ENCODE results near the gene GSKIP. TPM values are rescaled to one million over a fixed set of nuclear protein-coding genes. Genes with fewer than 3 reads are reported as not detected.

GSKIP gene
- total and polyA plus RNA-seq, 2 experiments from 2014 or later = 37.3 to 46.5 TPM

DNA sequence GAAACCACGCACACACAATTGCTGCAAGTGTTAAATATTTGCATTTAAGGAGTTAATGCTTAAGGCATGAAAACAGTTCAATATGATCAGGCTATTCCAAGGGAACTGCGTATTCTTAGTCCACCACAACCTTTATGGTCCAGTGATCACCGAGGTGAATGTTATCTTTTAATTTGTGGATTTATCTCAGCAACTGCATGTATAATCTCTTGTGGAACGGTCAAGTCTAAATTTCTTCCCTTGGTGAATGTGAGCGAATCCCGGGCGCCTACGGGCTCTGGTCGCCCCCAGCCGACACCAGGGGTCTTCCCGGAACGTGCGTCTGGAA is 27.6 kb downstream of the GSKIP start:
- in situ Hi-C loops (cut with MboI) = no loop called here
- Histone ChIP-seq H4K20me1 (ENCODE audit: insufficient read depth) (no peaks in the 10 kb centered on the region), H3K36me3 (ENCODE audit: low read depth) (no peaks in the 10 kb centered on the region), H3K9ac (peak overlapping the region; percentile 80), H3K4me3 (peak overlapping the region; percentile 87), H3K27ac (no peak overlapping the region), H3K27me3 (replicated peaks; ENCODE audit: insufficient read depth) (no peaks in the 10 kb centered on the region), H3K9me2 (ENCODE audit: insufficient read depth) (no peaks in the 10 kb centered on the region), H3K9me3 (ENCODE audit: low read depth) (no peaks in the 10 kb centered on the region), H3F3A (ENCODE audit: insufficient read depth) (0 out of 2 replicates have a peak, but pooled peaks cover 5% of the 10 kb centered on the region), H3K79me2 (ENCODE audit: insufficient read depth) (no peaks in the 10 kb centered on the region), H2AFZ (peak overlapping the region; percentile 96), H3K4me2 (ENCODE audit: unreplicated experiment) (peak overlapping the region; percentile 89), H3K4me1 (ENCODE audit: insufficient read depth) (no peaks in the 10 kb centered on the region)
- DNase-seq = no peak
- whole genome bisulfite sequencing, 2 experiments (ENCODE audit: low coverage in 1 of 2, low lambda C conversion rate in 2 of 2, missing lambda C conversion rate in 2 of 2) = 5% methylated on average over 13 of the region's 13 CpGs
- no peak for TF ChIP-seq EZH2 (IDR thresholded peaks at IDR 0.05; ENCODE audit: insufficient read depth, poor library complexity, severe bottlenecking)
- no peak for TF ChIP-seq EZH2phosphoT487 (IDR thresholded peaks at IDR 0.05; ENCODE audit: insufficient read depth, low read depth)

DNA sequence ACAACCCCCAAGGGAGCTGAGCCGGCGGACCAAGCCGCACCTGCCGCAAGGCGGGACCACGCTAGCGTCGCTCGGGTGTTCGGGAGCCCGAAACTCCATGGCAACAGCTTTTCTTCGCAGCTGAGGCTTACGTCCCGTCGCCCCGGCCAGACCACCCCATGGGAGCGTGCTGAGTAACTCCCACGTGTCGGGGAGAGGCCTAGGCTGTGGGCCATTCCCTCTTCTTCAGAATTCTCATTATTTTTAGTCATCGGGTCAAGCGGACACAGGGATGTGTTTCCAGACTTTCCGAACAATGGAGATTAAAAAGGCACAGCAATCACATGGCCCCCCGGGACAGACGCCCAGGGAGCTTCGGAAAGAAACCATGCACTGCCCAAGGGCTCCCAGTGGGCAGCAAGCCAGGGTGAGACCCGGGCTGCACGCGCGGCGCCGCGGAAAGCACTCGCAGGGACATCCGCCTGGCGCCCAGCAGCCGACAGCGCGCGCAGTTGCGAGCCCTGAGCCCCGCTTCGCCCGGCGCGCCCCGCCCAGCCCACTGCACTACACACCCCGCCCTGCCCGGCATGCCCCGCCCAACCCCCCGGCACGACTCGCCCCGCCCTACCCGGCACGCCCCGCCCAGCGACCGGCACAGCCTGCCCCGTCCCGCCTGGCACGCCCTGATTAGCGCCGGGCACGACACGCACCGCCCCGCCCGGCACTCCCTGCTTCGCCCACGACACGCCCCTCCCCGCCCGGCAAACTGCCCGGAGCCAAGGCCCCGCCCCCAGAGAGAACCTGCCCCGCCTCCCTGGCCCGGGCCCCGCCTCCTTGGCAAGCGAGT is 28.2 kb downstream of the GSKIP start:
- Histone ChIP-seq H3K27me3 (replicated peaks; ENCODE audit: insufficient read depth) (no peaks in the 10 kb centered on the region), H3K9me2 (ENCODE audit: insufficient read depth) (no peaks in the 10 kb centered on the region), H3K27ac (peak overlapping the region; percentile 28), H4K20me1 (ENCODE audit: insufficient read depth) (no peaks in the 10 kb centered on the region), H3K36me3 (ENCODE audit: low read depth) (no peaks in the 10 kb centered on the region), H3F3A (ENCODE audit: insufficient read depth) (0 out of 2 replicates have a peak, but pooled peaks cover 5% of the 10 kb centered on the region), H3K4me1 (ENCODE audit: insufficient read depth) (no peaks in the 10 kb centered on the region), H3K9ac (peak overlapping the region; percentile 80), H3K79me2 (ENCODE audit: insufficient read depth) (no peaks in the 10 kb centered on the region), H2AFZ (peak overlapping the region; percentile 99), H3K4me2 (ENCODE audit: unreplicated experiment) (peak overlapping the region; percentile 89), H3K4me3 (peak overlapping the region; percentile 87), H3K9me3 (ENCODE audit: low read depth) (no peaks in the 10 kb centered on the region)
- peak; percentile 98 for DNase-seq
- 0 to 2% methylated on average over 34 to 58 of the region's 79 CpGs for WGBS, 2 experiments (ENCODE audit: low coverage in 1 of 2, low lambda C conversion rate in 2 of 2, missing lambda C conversion rate in 2 of 2)
- TF ChIP-seq EZH2phosphoT487 (IDR thresholded peaks at IDR 0.05; ENCODE audit: insufficient read depth, low read depth) (no peak), EZH2 (IDR thresholded peaks at IDR 0.05; ENCODE audit: insufficient read depth, poor library complexity, severe bottlenecking) (no peak)
- in situ Hi-C loops (cut with MboI) = no loop called here

DNA sequence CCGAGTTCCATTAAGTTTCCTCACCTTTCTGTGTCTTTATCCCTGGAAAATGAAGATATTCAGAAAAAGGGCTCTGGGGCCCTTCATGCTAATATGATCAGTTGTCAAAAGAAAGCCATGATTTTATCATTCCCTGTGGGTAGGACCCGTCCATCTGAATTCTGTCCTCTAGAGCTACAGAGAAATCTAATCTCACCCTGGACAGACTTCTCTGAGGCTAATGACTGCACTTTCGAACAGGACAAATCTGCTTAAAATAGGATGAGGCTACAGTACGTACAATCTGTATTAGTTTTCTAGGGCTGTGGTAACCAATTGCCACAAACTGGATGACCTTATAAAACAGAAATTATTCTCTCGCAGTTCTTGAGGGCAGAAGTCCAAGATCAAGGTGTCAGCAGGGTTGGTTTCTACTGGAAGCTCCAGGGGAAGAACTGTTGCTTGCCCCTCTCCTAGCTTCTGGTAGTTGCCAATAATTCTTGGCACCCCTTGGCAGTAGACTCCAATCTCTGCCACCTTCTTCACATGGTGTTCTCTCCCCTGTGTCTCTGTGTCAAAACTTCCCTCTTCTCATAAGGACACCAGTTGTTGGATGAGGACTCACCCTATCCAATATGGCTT is 29.9 kb downstream of the GSKIP start:
- Histone ChIP-seq H3K9me2 (ENCODE audit: insufficient read depth) (no peaks in the 10 kb centered on the region), H4K20me1 (ENCODE audit: insufficient read depth) (no peaks in the 10 kb centered on the region), H3K27me3 (replicated peaks; ENCODE audit: insufficient read depth) (no peaks in the 10 kb centered on the region), H3K27ac (no peak overlapping the region), H3K36me3 (ENCODE audit: low read depth) (no peaks in the 10 kb centered on the region), H3F3A (ENCODE audit: insufficient read depth) (0 out of 2 replicates have a peak, but pooled peaks cover 5% of the 10 kb centered on the region), H3K79me2 (ENCODE audit: insufficient read depth) (no peaks in the 10 kb centered on the region), H2AFZ (peak overlapping the region; percentile 99), H3K4me1 (ENCODE audit: insufficient read depth) (no peaks in the 10 kb centered on the region), H3K9me3 (ENCODE audit: low read depth) (no peaks in the 10 kb centered on the region), H3K4me2 (ENCODE audit: unreplicated experiment) (no peak overlapping the region), H3K9ac (no peak overlapping the region), H3K4me3 (no peak overlapping the region)
- WGBS, 2 experiments (ENCODE audit: low coverage in 1 of 2, low lambda C conversion rate in 2 of 2, missing lambda C conversion rate in 2 of 2) = 65 to 69% methylated on average over 5 of the region's 5 CpGs
- TF ChIP-seq EZH2 (IDR thresholded peaks at IDR 0.05; ENCODE audit: insufficient read depth, poor library complexity, severe bottlenecking) (no peak), EZH2phosphoT487 (IDR thresholded peaks at IDR 0.05; ENCODE audit: insufficient read depth, low read depth) (no peak)
- in situ Hi-C loops (cut with MboI) = no loop called here
- no peak for DNase-seq

DNA sequence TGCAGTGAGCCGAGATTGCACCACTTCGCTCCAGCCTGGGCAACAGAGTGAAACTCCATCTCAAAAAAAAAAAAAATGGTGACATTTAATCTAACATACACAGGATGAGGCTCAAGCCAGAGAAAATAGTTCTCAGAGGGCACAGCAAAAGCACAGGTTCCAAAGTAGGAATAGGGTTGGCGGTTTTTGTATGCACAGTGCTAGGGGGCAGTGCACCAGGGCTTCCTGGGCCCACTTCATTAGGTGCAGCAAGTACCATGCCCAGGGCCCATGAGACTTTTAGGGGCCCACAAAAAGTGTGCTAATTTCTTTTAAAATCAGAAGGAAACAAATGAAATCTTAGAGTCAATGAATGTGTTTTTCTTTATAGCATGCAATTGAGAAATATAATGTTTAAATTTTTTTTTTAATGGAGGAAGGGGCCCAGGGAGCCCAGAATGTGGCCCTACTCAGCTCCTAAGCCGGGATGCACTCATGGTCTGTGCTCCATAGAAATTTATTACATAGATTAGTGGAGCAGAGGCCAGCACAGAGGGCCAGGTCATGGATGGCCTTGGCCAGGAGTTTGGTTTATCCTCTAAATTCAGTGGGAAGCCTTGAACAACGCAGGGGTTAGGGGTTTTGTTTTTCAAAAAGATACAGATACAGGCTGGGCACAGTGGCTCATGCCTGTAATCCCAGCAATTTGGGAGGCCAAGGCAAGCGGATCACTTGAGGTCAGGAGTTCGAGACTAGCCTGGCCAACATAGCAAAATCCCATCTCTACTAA is 30.9 kb downstream of the GSKIP start:
- Histone ChIP-seq H3K27ac (no peak overlapping the region), H3K4me1 (ENCODE audit: insufficient read depth) (no peaks in the 10 kb centered on the region), H3K9me2 (ENCODE audit: insufficient read depth) (no peaks in the 10 kb centered on the region), H3K4me2 (ENCODE audit: unreplicated experiment) (no peak overlapping the region), H3K9ac (no peak overlapping the region), H2AFZ (no peak overlapping the region), H4K20me1 (ENCODE audit: insufficient read depth) (no peaks in the 10 kb centered on the region), H3K27me3 (replicated peaks; ENCODE audit: insufficient read depth) (no peaks in the 10 kb centered on the region; the same call in 1 of the 2 replicates), H3K9me3 (ENCODE audit: low read depth) (no peaks in the 10 kb centered on the region), H3K36me3 (ENCODE audit: low read depth) (no peaks in the 10 kb centered on the region), H3K4me3 (no peak overlapping the region), H3K79me2 (ENCODE audit: insufficient read depth) (no peaks in the 10 kb centered on the region), H3F3A (ENCODE audit: insufficient read depth) (0 out of 2 replicates have a peak, but pooled peaks cover 5% of the 10 kb centered on the region)
- no peak for DNase-seq
- in situ Hi-C loops (cut with MboI) = no loop called here
- 70 to 76% methylated on average over 7 of the region's 7 CpGs for WGBS, 2 experiments (ENCODE audit: low coverage in 1 of 2, low lambda C conversion rate in 2 of 2, missing lambda C conversion rate in 2 of 2)
- no peak for TF ChIP-seq EZH2 (IDR thresholded peaks at IDR 0.05; ENCODE audit: insufficient read depth, poor library complexity, severe bottlenecking)
- TF ChIP-seq EZH2phosphoT487 (IDR thresholded peaks at IDR 0.05; ENCODE audit: insufficient read depth, low read depth) = no peak
